HCT116 (cell line): Measurements from ENCODE around the gene CHRNE. TPM values are rescaled to one million over a fixed set of nuclear protein-coding genes. Genes with fewer than 3 reads are reported as not detected.

Source experiments
- ATAC-seq: fragments of 200-7000 bp; cut with Tn5 transposase; 2 replicates; pipeline ENCODE4 v1.9.1; 2020; ENCODE audit warnings: mild to moderate bottlenecking, moderate library complexity
- BruUV-seq: library from RNA; stranded (reverse); fragments of 400-500 nt; replicated peaks from 2 replicates; lab custom pipeline; 2021; lab: Mats Ljungman, UMichigan
- CTCF ChIA-PET: fragments of 300-600 bp; sonication (Branson Sonifier 250); formaldehyde crosslinking; loops from one replicate; lab custom pipeline; 2021; ENCODE audit warnings: antibody characterized with exemption; lab: Charles Lee
- POLR2A ChIA-PET: fragments of 300-600, 350-600 bp; sonication (Branson Sonifier 250); formaldehyde crosslinking; loops from one replicate; lab custom pipeline; 2021; ENCODE audit warnings: antibody characterized with exemption; lab: Charles Lee
- RAD21 ChIA-PET, 2 experiments: fragments of 300-600 bp; sonication (Branson Sonifier 250); formaldehyde crosslinking; loops; one replicate each; lab custom pipeline; 2023; ENCODE audit warnings: low total read pairs in 2 of 2; ENCODE audit not compliant: uncharacterized antibody in 2 of 2, unreplicated experiment in 2 of 2, low non-redundant PET in 1 of 2; lab: Charles Lee
- DNase-seq: peaks from one replicate; pipeline ENCODE4 v3.0.0-alpha.2; 2010; ENCODE audit warnings: low read depth, low spot score
- H2AFZ ChIP-seq: fragments of 200-600 bp; shearing (Covaris generic), sonication (generic); 2 replicates; pipeline ENCODE4 v1.6.1; 2017; ENCODE audit warnings: low read depth, mixed run types, mixed read lengths, antibody characterized with exemption, low read length; ENCODE audit not compliant: poor library complexity, severe bottlenecking
- H3K27ac ChIP-seq: 2 replicates; pipeline ENCODE4 v1.5.1; 2012; ENCODE audit warnings: low read depth, low read length
- H3K27me3 ChIP-seq: fragments of 200-600 bp; sonication (generic); 2 replicates; pipeline ENCODE4 v1.6.1; 2016; ENCODE audit warnings: mixed run types, low read length, mixed read lengths; ENCODE audit not compliant: insufficient read depth
- H3K36me3 ChIP-seq, 2 experiments: fragments of 200-500 bp in 1 of 2; fragments of 200-600 bp in 1 of 2; sonication (Bioruptor generic) in 1 of 2; sonication (generic) in 1 of 2; 2 replicates each; pipeline versions ENCODE4 v1.5.1 to v1.6.1; 2014 to 2016; ENCODE audit warnings: low read length in 2 of 2, inconsistent platforms in 1 of 2, mixed read lengths in 1 of 2, mixed run types in 1 of 2; ENCODE audit not compliant: insufficient read depth in 2 of 2, control insufficient read depth in 1 of 2
- H3K4me1 ChIP-seq, 2 experiments: fragments of 200-600 bp in 1 of 2; sonication (generic) in 1 of 2; 2 replicates each; pipeline versions ENCODE4 v1.5.1 to v1.6.1; 2012 to 2017; ENCODE audit warnings: low read length in 2 of 2, inconsistent platforms in 1 of 2, mild to moderate bottlenecking in 1 of 2, mixed read lengths in 1 of 2, mixed run types in 1 of 2, moderate library complexity in 1 of 2; ENCODE audit not compliant: insufficient read depth in 2 of 2, control insufficient read depth in 1 of 2
- H3K4me2 ChIP-seq: fragments of 200-600 bp; sonication (generic); 2 replicates; pipeline ENCODE4 v1.6.1; 2017; ENCODE audit warnings: mixed run types, low read length, mixed read lengths
- H3K4me3 ChIP-seq, 2 experiments: fragments of 200-600 bp in 1 of 2; sonication (generic) in 1 of 2; replicated peaks in 1 of 2; 2 replicates each; pipeline ENCODE4 v1.5.1; 2011 to 2016; ENCODE audit warnings: low read length in 2 of 2, control low read depth in 1 of 2, low read depth in 1 of 2, mild to moderate bottlenecking in 1 of 2, mixed read lengths in 1 of 2, mixed run types in 1 of 2
- H3K79me2 ChIP-seq: fragments of 200-600 bp; sonication (generic); 2 replicates; pipeline ENCODE4 v1.6.1; 2017; ENCODE audit warnings: mild to moderate bottlenecking, mixed run types, low read length, moderate library complexity, mixed read lengths; ENCODE audit not compliant: insufficient read depth
- H3K9ac ChIP-seq: fragments of 200-600 bp; sonication (generic); 2 replicates; pipeline ENCODE4 v1.6.1; 2016; ENCODE audit warnings: low read length, mixed read lengths
- H3K9me2 ChIP-seq: fragments of 200-600 bp; sonication (generic), shearing (Covaris generic); 2 replicates; pipeline ENCODE4 v1.6.1; 2017; ENCODE audit warnings: mixed run types, mild to moderate bottlenecking, moderate library complexity; ENCODE audit not compliant: insufficient read depth
- H3K9me3 ChIP-seq, 2 experiments: fragments of 200-500 bp in 1 of 2; fragments of 200-600 bp in 1 of 2; sonication (Bioruptor generic) in 1 of 2; sonication (generic) in 1 of 2; 2 replicates each; pipeline ENCODE4 v1.6.1; 2014 to 2017; ENCODE audit warnings: low read length in 2 of 2, mixed read lengths in 2 of 2, inconsistent platforms in 1 of 2, low read depth in 1 of 2, mild to moderate bottlenecking in 1 of 2, mixed run types in 1 of 2, moderate library complexity in 1 of 2; ENCODE audit not compliant: control insufficient read depth in 1 of 2, insufficient read depth in 1 of 2
- H4K20me1 ChIP-seq: fragments of 200-600 bp; sonication (generic), shearing (Covaris generic); 2 replicates; pipeline ENCODE4 v1.6.1; 2017; ENCODE audit warnings: mixed run types, mild to moderate bottlenecking, moderate library complexity; ENCODE audit not compliant: insufficient read depth
- CTCF ChIP-seq, 3 experiments: fragments of 200-600 bp in 1 of 3; sonication (generic) in 1 of 3; IDR thresholded peaks in 2 of 3; conservative IDR thresholded peaks in 1 of 3; 2 replicates each; pipeline ENCODE4 v1.5.1; 2012 to 2017; ENCODE audit warnings: low read depth in 2 of 3, low read length in 2 of 3, antibody characterized with exemption in 1 of 3, borderline replicate concordance in 1 of 3, control low read depth in 1 of 3, mild to moderate bottlenecking in 1 of 3, mixed read lengths in 1 of 3, mixed run types in 1 of 3, moderate library complexity in 1 of 3; ENCODE audit not compliant: insufficient read depth in 1 of 3
- ELF1 ChIP-seq: IDR thresholded peaks from 2 replicates; pipeline ENCODE4 v1.6.1; 2012; ENCODE audit warnings: low read depth, borderline replicate concordance
- EZH2phosphoT487 ChIP-seq: fragments of 200-600 bp; IDR thresholded peaks from 2 replicates; pipeline ENCODE4 v1.6.1; 2018; ENCODE audit warnings: antibody characterized with exemption, borderline replicate concordance
- JUND ChIP-seq: IDR thresholded peaks from 2 replicates; pipeline ENCODE4 v1.6.1; 2012
- MAX ChIP-seq: IDR thresholded peaks from 2 replicates; pipeline ENCODE4 v1.6.1; 2012
- POLR2A ChIP-seq: IDR thresholded peaks from 2 replicates; pipeline ENCODE4 v1.7.0; 2011; ENCODE audit warnings: borderline replicate concordance; ENCODE audit not compliant: insufficient read depth, insufficient read length; ENCODE audit errors: extremely low read depth
- POLR2AphosphoS5 ChIP-seq: IDR thresholded peaks from 2 replicates; pipeline ENCODE4 v1.6.1; 2011; ENCODE audit warnings: mild to moderate bottlenecking, low read depth, low read length, moderate library complexity
- ZFX ChIP-seq: fragments of 450-650 bp; IDR thresholded peaks from 2 replicates; pipeline ENCODE4 v1.6.1; 2017
- intact Hi-C: fragments of 100-400 bp; cut with micrococcal nuclease; formaldehyde crosslinking; loops from 2 replicates; pipeline ENCODE4 v1.10.0; 2022
- total RNA-seq: library from RNA; stranded (reverse); gene quantifications from one replicate; pipeline ENCODE4 v1.2.1, GENCODE V29; 2021; ENCODE audit not compliant: unreplicated experiment

The CHRNE gene
- total RNA-seq, 1 experiment from 2014 or later: 0.30 TPM

GRCh38 chr17:4920351-4921048 lies 17.6 kb upstream of the CHRNE start:
- intact Hi-C loops: loop anchor here (2.0 kb wide), 1 partner anchor 14 kb away; no protein-coding TSS in a partner anchor
- Histone ChIP-seq H3K9ac (no peak overlapping the region), H3K4me3 (no peak overlapping the region), H3K36me3 (no peaks in the 10 kb centered on the region), H3K9me3 (no peaks in the 10 kb centered on the region), H3K9me2 (no peaks in the 10 kb centered on the region), H3K27ac (no peak overlapping the region), H3K27me3 (no peaks in the 10 kb centered on the region), H4K20me1 (no peaks in the 10 kb centered on the region), H3K4me2 (no peak overlapping the region), H3K79me2 (no peaks in the 10 kb centered on the region), H3K4me1 (no peaks in the 10 kb centered on the region), H2AFZ (no peak overlapping the region)
- BruUV-seq: no TSS peak
- TF ChIP-seq JUND (no peak), POLR2A (no peak), ZFX (no peak), CTCF (IDR thresholded peaks at IDR 0.05 in 2 of 3, conservative IDR thresholded peaks at IDR 0.05 in 1 of 3; ENCODE audit: borderline replicate concordance in 1 of 3, insufficient read depth in 1 of 3, low read depth in 2 of 3, low read length in 2 of 3) (no peak), ELF1 (no peak), POLR2AphosphoS5 (no peak), EZH2phosphoT487 (no peak), MAX (no peak)
- ChIA-PET POLR2A (no interaction called here), CTCF (no interaction called here), RAD21 (no interaction called here)
- no peak for ATAC-seq
- DNase-seq: no peak
